Activated naive CD4-positive, alpha-beta T cell treated with anti-CD3 and anti-CD28 coated beads, Interleukin-2, amount 50 U/mL, for 24 hours (primary cell): Measurements from ENCODE around the gene USP34.

ENCODE experiments used
- H3K27ac Mint-ChIP-seq: one replicate; pipeline ENCODE4 v1.8.0; 2021; ENCODE audit warnings: mild to moderate bottlenecking, mixed read lengths
- H3K27me3 Mint-ChIP-seq: one replicate; pipeline ENCODE4 v1.8.0; 2021; ENCODE audit warnings: mixed read lengths
- H3K36me3 Mint-ChIP-seq: one replicate; pipeline ENCODE4 v1.8.0; 2021; ENCODE audit warnings: mixed read lengths
- H3K4me1 Mint-ChIP-seq: one replicate; pipeline ENCODE4 v1.8.0; 2021; ENCODE audit warnings: mixed read lengths
- H3K4me3 Mint-ChIP-seq: one replicate; pipeline ENCODE4 v1.8.0; 2021; ENCODE audit warnings: mild to moderate bottlenecking, mixed read lengths
- H3K9me3 Mint-ChIP-seq: one replicate; pipeline ENCODE4 v1.8.0; 2021; ENCODE audit warnings: mixed read lengths

Gene USP34

GRCh38 chr2:61443342-61444041, 27.4 kb downstream of the USP34 start:
- H3K36me3 Mint-ChIP-seq = peaks cover 16% of the 10 kb centered on the region
- H3K4me1 Mint-ChIP-seq = peaks cover 73% of the 10 kb centered on the region
- no peaks in the 10 kb centered on the region for H3K27me3 Mint-ChIP-seq
- no peak overlapping the region for H3K27ac Mint-ChIP-seq
- no peak overlapping the region for H3K4me3 Mint-ChIP-seq
- no peaks in the 10 kb centered on the region for H3K9me3 Mint-ChIP-seq

- Mint-ChIP-seq H3K27me3 (no peaks in the 10 kb centered on the region), H3K4me1 (peaks cover 79% of the 10 kb centered on the region), H3K9me3 (no peaks in the 10 kb centered on the region), H3K4me3 (no peak overlapping the region), H3K27ac (no peak overlapping the region), H3K36me3 (peaks cover 27% of the 10 kb centered on the region)
Measured at GRCh38 chr2:61439241-61440002, 31.5 kb downstream of the USP34 start.

DNA sequence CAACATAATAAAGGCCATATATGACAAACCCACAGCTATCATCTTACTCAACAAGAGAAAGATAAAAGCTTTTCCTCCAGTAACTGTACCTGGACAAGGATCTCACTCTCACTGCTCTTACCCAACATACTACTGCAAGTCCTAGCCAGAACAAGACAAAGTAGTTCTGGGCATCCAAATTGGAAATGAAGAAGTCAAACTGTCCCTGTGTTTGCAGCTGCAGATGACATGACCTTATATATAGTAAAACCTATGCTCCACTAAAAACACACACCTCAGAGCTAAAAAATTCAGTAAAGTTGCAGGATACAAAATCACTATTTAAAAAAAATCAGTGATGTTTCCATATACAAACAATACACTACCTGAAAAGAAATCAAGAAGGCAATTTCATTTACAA, 32.2 kb downstream of the USP34 start:
- H3K27me3 Mint-ChIP-seq = no peaks in the 10 kb centered on the region
- H3K27ac Mint-ChIP-seq = peak overlapping the region; percentile 10
- H3K4me1 Mint-ChIP-seq = peaks cover 80% of the 10 kb centered on the region
- H3K36me3 Mint-ChIP-seq = peaks cover 24% of the 10 kb centered on the region
- H3K4me3 Mint-ChIP-seq = no peak overlapping the region
- no peaks in the 10 kb centered on the region for H3K9me3 Mint-ChIP-seq

DNA sequence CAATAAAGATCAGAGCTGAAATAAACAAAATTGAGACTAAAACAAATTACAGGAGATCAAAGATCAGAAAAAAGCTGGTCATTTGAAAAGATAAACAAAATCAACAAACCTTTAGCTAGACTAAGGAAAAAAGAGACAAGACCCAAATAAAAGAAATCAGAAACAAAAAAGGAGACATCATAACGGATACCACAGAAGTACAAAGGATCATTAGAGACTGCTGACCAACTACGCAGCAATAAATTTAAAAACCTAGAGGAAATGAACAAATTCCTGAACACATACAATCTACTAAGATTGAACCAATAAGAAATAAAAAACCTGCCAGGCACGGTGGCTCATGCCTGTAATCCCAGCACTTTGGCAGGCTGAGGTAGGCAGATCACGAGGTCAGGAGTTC, 33.7 kb downstream of the USP34 start:
- peaks cover 23% of the 10 kb centered on the region for H3K36me3 Mint-ChIP-seq
- H3K4me1 Mint-ChIP-seq = peaks cover 74% of the 10 kb centered on the region
- no peaks in the 10 kb centered on the region for H3K27me3 Mint-ChIP-seq
- no peak overlapping the region for H3K27ac Mint-ChIP-seq
- no peaks in the 10 kb centered on the region for H3K9me3 Mint-ChIP-seq
- no peak overlapping the region for H3K4me3 Mint-ChIP-seq

DNA sequence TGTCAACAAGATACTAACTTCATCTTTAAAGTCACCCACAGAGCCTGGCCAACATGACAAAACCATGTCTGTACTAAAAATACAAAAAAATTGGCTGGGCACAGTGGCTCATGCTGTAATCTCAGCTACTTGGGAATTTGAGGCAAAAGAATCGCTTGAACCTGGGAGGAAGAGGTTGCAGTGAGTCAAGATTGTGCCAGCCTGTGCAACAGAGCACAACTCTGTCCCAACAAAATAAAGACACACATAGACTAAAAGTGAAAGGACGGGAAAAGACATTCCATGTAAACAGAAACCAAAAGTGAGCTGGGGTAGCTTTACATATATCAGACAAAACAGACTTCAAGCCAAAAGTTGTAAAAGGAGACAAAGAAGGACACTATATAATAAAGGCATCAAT, 34.8 kb downstream of the USP34 start:
- Mint-ChIP-seq H3K9me3 (no peaks in the 10 kb centered on the region), H3K4me3 (no peak overlapping the region), H3K27me3 (no peaks in the 10 kb centered on the region), H3K36me3 (peaks cover 21% of the 10 kb centered on the region), H3K4me1 (peaks cover 66% of the 10 kb centered on the region), H3K27ac (peak overlapping the region; percentile 18)

DNA sequence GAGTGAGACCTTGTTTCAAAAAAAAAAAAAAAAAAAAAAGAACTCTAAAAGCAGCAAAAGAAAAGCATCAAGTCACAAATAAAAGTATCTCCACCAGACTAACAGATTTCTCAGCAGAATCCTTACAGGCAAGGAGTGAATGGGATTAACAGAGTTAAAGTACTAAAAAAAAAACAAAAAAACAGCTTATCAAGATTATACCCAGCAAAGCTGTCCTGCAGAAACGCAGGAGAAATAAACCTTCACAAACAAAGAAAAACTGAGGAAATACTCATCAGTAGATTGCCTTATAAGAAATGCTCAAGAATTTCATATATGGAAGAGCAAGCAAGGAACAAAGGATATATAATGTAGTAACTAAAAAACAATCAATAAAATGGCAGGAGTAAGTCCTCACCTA, 35.6 kb downstream of the USP34 start:
- Mint-ChIP-seq H3K4me3 (peak overlapping the region; percentile 24), H3K4me1 (peaks cover 70% of the 10 kb centered on the region), H3K9me3 (no peaks in the 10 kb centered on the region), H3K27me3 (no peaks in the 10 kb centered on the region), H3K36me3 (peaks cover 21% of the 10 kb centered on the region), H3K27ac (peak overlapping the region; percentile 36)

GRCh38 chr2:61434314-61434713, 36.6 kb downstream of the USP34 start:
- Mint-ChIP-seq H3K36me3 (peaks cover 20% of the 10 kb centered on the region), H3K4me3 (no peak overlapping the region), H3K27ac (peak overlapping the region; percentile 18), H3K9me3 (no peaks in the 10 kb centered on the region), H3K27me3 (no peaks in the 10 kb centered on the region), H3K4me1 (peaks cover 64% of the 10 kb centered on the region)

GRCh38 chr2:61433606-61434005, 37.3 kb downstream of the USP34 start:
- Mint-ChIP-seq H3K9me3 (no peaks in the 10 kb centered on the region), H3K27me3 (no peaks in the 10 kb centered on the region), H3K4me3 (peak overlapping the region; percentile 19), H3K27ac (no peak overlapping the region), H3K36me3 (peaks cover 17% of the 10 kb centered on the region), H3K4me1 (peaks cover 61% of the 10 kb centered on the region)

- Mint-ChIP-seq H3K27ac (peak overlapping the region; percentile 3), H3K27me3 (no peaks in the 10 kb centered on the region), H3K4me3 (peak overlapping the region; percentile 0), H3K4me1 (peaks cover 63% of the 10 kb centered on the region), H3K36me3 (peaks cover 13% of the 10 kb centered on the region), H3K9me3 (no peaks in the 10 kb centered on the region)
Measured at GRCh38 chr2:61432990-61433389, 37.9 kb downstream of the USP34 start.

DNA sequence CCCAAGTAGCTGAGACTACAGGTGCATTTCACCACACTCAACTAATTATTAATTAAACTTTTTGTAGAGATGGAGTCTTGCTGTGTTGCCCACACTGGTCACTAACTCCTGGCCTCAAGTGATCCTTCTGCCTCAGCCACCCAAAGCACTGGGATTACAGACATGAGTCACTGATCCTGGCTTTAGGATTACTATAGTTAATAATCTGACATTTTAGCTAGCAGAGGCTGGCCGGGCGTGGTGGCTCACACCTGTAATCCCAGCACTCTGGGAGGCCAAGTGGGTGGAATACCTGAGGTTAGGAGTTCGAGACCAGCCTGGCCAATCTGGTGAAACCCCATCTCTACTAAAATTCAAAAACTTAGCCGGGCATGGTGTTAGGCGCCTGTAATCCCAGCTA, 39.5 kb downstream of the USP34 start:
- H3K4me3 Mint-ChIP-seq = no peak overlapping the region
- no peaks in the 10 kb centered on the region for H3K27me3 Mint-ChIP-seq
- no peaks in the 10 kb centered on the region for H3K9me3 Mint-ChIP-seq
- H3K27ac Mint-ChIP-seq = no peak overlapping the region
- peaks cover 61% of the 10 kb centered on the region for H3K4me1 Mint-ChIP-seq
- peaks cover 5% of the 10 kb centered on the region for H3K36me3 Mint-ChIP-seq

- peak overlapping the region; percentile 88 for H3K27ac Mint-ChIP-seq
- no peaks in the 10 kb centered on the region for H3K27me3 Mint-ChIP-seq
- H3K36me3 Mint-ChIP-seq = peaks cover 4% of the 10 kb centered on the region
- H3K4me3 Mint-ChIP-seq = peak overlapping the region; percentile 33
- H3K9me3 Mint-ChIP-seq = no peaks in the 10 kb centered on the region
- H3K4me1 Mint-ChIP-seq = peaks cover 70% of the 10 kb centered on the region
Measured at GRCh38 chr2:61426267-61426897, 44.5 kb downstream of the USP34 start.

- Mint-ChIP-seq H3K36me3 (peaks cover 4% of the 10 kb centered on the region), H3K27ac (peak overlapping the region; percentile 88), H3K9me3 (no peaks in the 10 kb centered on the region), H3K4me1 (peaks cover 72% of the 10 kb centered on the region), H3K27me3 (no peaks in the 10 kb centered on the region), H3K4me3 (no peak overlapping the region)
Measured at GRCh38 chr2:61425605-61426155, 45.2 kb downstream of the USP34 start.

DNA sequence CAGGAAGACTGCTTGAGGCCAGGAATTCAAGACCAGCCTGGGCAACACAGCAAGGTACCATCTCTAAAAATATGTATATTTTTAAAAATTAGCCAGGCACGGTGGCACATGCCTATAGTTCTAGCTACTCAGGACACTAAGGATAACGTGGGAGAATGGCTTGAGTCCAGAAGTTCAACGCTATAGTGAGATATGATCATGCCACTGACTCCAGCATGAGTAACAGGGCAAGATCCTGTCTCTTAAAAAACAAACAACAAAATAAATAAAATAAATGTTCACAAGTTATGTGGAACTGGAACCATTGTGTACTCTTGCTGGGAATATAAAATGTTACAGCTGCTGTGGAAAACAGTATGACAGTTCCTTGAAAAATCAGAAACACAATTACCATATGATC, 47.2 kb downstream of the USP34 start:
- H3K4me3 Mint-ChIP-seq = no peak overlapping the region
- H3K27ac Mint-ChIP-seq = no peak overlapping the region

DNA sequence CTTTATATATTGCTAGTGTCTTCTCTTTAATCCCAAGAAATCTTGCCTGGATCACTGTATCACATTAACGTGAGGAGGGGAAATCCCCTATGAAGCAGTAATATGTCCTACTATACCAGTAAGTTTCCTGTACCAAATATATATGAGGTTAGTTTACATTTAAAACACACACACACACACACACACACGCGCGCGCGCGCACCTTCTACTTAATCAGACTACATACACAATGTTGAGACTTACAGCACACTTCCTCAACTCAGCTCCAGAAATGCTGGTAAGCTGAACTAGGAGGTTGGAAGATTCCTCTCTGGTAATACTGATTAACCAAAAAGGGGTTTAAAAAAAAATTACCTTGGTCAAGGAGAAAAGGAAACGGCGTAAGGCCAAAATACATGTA, 49.3 kb downstream of the USP34 start:
- peaks cover 73% of the 10 kb centered on the region for H3K4me1 Mint-ChIP-seq
- peak overlapping the region; percentile 24 for H3K27ac Mint-ChIP-seq
- H3K9me3 Mint-ChIP-seq = no peaks in the 10 kb centered on the region
- H3K27me3 Mint-ChIP-seq = no peaks in the 10 kb centered on the region
- H3K36me3 Mint-ChIP-seq = peaks cover 6% of the 10 kb centered on the region
- peak overlapping the region; percentile 34 for H3K4me3 Mint-ChIP-seq

More for the DNA sequence above, 47.2 kb downstream of the USP34 start:
- Mint-ChIP-seq H3K27me3 (no peaks in the 10 kb centered on the region), H3K36me3 (peaks cover 4% of the 10 kb centered on the region), H3K4me1 (peaks cover 84% of the 10 kb centered on the region), H3K9me3 (no peaks in the 10 kb centered on the region)

- Mint-ChIP-seq H3K4me3 (no peak overlapping the region), H3K9me3 (no peaks in the 10 kb centered on the region), H3K36me3 (peaks cover 6% of the 10 kb centered on the region), H3K27me3 (no peaks in the 10 kb centered on the region), H3K27ac (no peak overlapping the region), H3K4me1 (peaks cover 68% of the 10 kb centered on the region)
Measured at GRCh38 chr2:61420991-61421544, 49.8 kb downstream of the USP34 start.
